Activated T-cell treated with anti-CD3 and anti-CD28 coated beads, Interleukin-2, amount 50 U/mL, for 72 hours (primary cell): ENCODE measurements around the gene EXOSC3. TPM values are rescaled to one million over a fixed set of nuclear protein-coding genes. Genes with fewer than 3 reads are reported as not detected.
"Not testable (repeated sequence)": the region's sequence is repeated elsewhere in the genome, so short reads cannot be mapped to it uniquely, and the experiment has no call there.

Experiments used
- ATAC-seq, 2 donors: fragments of 150-1000 bp; cut with Tn5 transposase; replicated peaks in 1 of 2; 2 replicates each; pipeline ENCODE4 v1.10.0; 2021; ENCODE audit warnings: moderate library complexity in 2 of 2, mild to moderate bottlenecking in 1 of 2
- DNase-seq, 2 donors: peaks; one replicate each; pipeline ENCODE4 v3.0.0; 2021 to 2022; ENCODE audit warnings: mixed read lengths in 1 of 2
- H3K27ac Mint-ChIP-seq: one replicate; pipeline ENCODE4 v1.8.0; 2022; ENCODE audit warnings: mild to moderate bottlenecking, moderate library complexity, mixed read lengths
- H3K27me3 Mint-ChIP-seq: one replicate; pipeline ENCODE4 v1.8.0; 2022; ENCODE audit warnings: low read depth, mixed read lengths
- H3K36me3 Mint-ChIP-seq, 2 donors: one replicate each; pipeline ENCODE4 v1.8.0; 2022; ENCODE audit warnings: mixed read lengths in 2 of 2, mild to moderate bottlenecking in 1 of 2; ENCODE audit not compliant: insufficient read depth in 2 of 2
- H3K4me1 Mint-ChIP-seq: one replicate; pipeline ENCODE4 v1.8.0; 2022; ENCODE audit warnings: low read depth, mixed read lengths
- H3K4me3 Mint-ChIP-seq, 2 donors: one replicate each; pipeline ENCODE4 v1.8.0; 2022; ENCODE audit warnings: mild to moderate bottlenecking in 2 of 2, mixed read lengths in 2 of 2, moderate library complexity in 2 of 2
- H3K9me3 Mint-ChIP-seq, 2 donors: one replicate each; pipeline ENCODE4 v1.8.0; 2022; ENCODE audit warnings: mixed read lengths in 2 of 2
- total RNA-seq, 2 donors: library from RNA; stranded (reverse); gene quantifications; one replicate each; pipeline ENCODE4 v1.2.3, GENCODE V29; 2022

EXOSC3 gene
- 10 to 100 TPM; 60.2 to 72.0 TPM for total RNA-seq

DNA sequence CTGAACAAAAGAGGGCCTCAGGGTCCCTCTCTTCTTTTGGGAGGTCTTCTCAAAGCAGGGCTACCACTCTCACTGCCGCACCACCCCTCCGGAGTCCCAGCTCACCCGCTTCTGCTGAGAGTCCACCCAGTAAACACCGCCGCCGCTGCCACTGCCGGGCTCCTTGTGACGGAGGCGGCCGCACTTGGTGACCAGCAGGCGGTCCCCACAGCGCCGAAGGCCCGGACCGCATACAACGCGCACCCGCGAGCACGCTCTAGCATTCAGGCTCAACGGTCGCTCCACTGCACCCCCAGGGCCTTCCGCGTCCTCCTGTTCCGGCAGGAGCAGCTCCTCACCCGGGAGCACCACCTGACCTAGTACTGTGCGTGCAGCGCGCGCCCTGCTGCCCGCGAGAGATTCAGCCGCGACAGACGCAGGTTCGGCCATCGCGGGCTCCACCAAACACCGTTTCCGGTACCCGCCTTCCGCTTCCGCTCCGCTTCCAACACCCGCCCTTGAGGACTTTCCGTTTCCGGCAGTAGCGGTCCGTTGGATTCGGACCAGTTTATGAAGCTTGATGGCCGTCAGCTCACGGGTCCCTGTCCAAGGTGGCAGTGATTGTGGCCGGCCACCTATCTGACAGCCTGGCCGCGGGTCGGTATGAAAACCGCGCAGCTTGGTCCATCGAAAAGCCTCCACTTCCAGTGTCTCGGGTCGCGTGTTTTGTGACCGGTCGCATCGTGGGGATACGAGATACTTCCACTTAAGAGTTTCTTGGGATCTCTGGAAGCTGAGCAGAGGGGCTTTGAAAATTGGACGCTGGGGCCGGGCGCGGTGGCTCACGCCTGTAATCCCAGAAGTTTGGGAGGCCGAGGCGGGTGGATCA lies at the start of gene EXOSC3:
EXOSC3 (minus strand) TSS at position 449 of the 868 bp plus-strand sequence; CDS start at position 429, 20 bp downstream.
- Mint-ChIP-seq H3K4me3 (peak within 1 kb of the TSS; percentile 99 to 100), H3K27ac (peak within 1 kb of the TSS; percentile 100), H3K4me1 (peaks cover 42% of the 10 kb centered on the region), H3K36me3 (peaks cover 6 to 35% of the 10 kb centered on the region in 2 donors), H3K27me3 (no peaks in the 10 kb centered on the region), H3K9me3 (no peaks in the 10 kb centered on the region)
- ATAC-seq (peak; percentile 94), DNase-seq (peak; percentile 90 to 92)

DNA sequence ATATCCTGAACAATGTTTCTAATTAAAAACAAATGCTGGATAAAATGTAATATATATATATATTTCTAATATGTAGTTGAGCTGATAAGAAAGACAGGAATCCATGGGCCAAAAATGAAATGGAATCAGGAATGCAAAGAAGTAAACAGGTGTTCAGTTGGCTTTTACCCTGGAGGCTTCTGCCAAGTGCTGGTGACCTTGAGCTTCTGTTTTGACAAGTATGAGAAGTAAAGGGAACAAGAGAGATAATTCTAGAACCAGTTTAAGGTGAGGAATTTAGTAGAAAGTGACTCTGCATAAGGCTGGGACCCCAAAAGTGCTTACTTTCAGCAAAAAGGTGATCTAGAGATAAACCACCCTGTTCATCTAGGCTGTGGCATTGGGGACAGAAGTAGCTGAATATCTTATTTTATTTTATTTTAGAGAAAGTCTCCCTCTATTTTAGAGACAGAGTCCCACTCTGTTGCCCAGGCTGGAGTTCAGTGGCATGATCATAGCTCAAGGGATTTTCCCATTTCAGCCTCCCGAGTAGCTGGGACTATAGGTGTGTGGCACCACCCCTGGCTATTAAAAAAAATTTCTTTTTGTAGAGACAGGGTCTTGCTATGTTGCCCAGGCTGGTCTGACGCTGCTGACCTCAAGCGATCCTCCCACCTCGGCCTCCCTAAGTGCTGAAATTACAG lies 42.8 kb upstream of the EXOSC3 start:
- H3K36me3 Mint-ChIP-seq = peaks cover 4 to 17% of the 10 kb centered on the region in 2 donors
- ATAC-seq (no peak), DNase-seq (no peak)
- no peak overlapping the region for H3K27ac Mint-ChIP-seq
- no peaks in the 10 kb centered on the region for H3K4me1 Mint-ChIP-seq
- H3K27me3 Mint-ChIP-seq = no peaks in the 10 kb centered on the region
- H3K4me3 Mint-ChIP-seq = no peak overlapping the region
- H3K9me3 Mint-ChIP-seq = no peaks in the 10 kb centered on the region

- DNase-seq, ATAC-seq, H3K27me3 Mint-ChIP-seq, H3K4me3 Mint-ChIP-seq, H3K9me3 Mint-ChIP-seq, H3K4me1 Mint-ChIP-seq, H3K27ac Mint-ChIP-seq: not testable (repeated sequence)
- H3K36me3 Mint-ChIP-seq = peaks cover 6 to 32% of the 10 kb centered on the region in 2 donors
Observed at GRCh38 chr9:37825174-37825573, 40.3 kb upstream of the EXOSC3 start.

DNA sequence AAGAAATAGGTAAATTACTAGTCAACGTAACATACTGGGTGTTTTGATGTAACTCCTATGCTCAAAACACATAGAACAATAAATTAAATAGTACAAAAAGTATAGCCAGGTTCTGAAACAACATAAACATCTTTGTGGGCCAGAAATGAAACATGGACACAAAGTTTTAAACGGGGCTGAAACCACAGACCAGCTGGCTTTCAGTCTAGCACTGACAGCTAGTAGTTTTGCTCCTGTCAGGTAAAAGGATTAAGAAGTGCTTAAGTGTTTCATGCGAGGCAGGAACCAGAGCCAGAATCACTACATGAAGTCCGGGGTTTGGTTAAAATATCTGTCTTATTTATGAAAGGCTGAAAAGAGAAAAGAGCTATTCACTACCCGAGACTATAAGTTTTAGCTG lies 35.3 kb upstream of the EXOSC3 start:
- DNase-seq (no peak), ATAC-seq (no peak)
- Mint-ChIP-seq H3K27me3 (no peaks in the 10 kb centered on the region), H3K27ac (no peak overlapping the region), H3K9me3 (no peaks in the 10 kb centered on the region), H3K4me3 (no peak overlapping the region), H3K4me1 (no peaks in the 10 kb centered on the region), H3K36me3 (peaks cover 4 to 33% of the 10 kb centered on the region in 2 donors)

- Mint-ChIP-seq H3K4me3 (no peak overlapping the region), H3K27ac (peak overlapping the region; percentile 86), H3K36me3 (peaks cover 2 to 23% of the 10 kb centered on the region in 2 donors), H3K4me1 (no peaks in the 10 kb centered on the region), H3K9me3 (no peaks in the 10 kb centered on the region), H3K27me3 (no peaks in the 10 kb centered on the region)
- ATAC-seq (no peak), DNase-seq (no peak)
Observed at GRCh38 chr9:37818849-37819248, 34.0 kb upstream of the EXOSC3 start.

- Mint-ChIP-seq H3K36me3 (peaks cover 2 to 3% of the 10 kb centered on the region in 2 donors), H3K4me1 (no peaks in the 10 kb centered on the region), H3K9me3 (no peaks in the 10 kb centered on the region), H3K4me3 (no peak overlapping the region), H3K27me3 (no peaks in the 10 kb centered on the region), H3K27ac (no peak overlapping the region)
- no peak for ATAC-seq
- no peak for DNase-seq
Observed at GRCh38 chr9:37812773-37813379, 28.0 kb upstream of the EXOSC3 start.

DNA sequence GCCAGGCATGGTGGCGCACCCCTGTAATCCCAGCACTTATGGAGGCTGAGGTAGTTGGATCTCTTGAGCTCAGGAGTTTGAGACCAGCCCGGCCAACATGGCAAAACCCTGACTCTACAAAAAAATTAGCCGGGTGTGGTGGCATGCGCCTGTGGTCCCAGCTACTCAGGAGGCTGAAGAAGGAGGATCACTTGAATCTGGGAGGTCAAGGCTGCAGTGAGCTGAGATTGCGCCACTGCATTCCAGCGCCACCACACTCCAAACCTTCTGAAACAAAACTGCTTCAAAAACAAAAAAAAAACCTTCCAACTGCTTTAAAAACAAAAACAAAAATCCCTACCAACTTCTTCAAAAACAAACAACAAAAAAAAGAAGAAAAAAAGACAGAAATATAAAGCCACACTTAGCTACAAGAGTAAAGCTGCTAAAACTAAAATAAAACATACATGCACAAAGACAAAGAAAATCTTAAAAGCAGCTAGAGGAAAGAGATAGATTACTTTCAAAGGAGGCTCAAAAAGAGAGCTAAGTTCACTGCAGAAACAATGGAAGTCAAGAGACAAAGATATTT lies 27.1 kb upstream of the EXOSC3 start:
- Mint-ChIP-seq H3K4me1 (no peaks in the 10 kb centered on the region), H3K27me3 (no peaks in the 10 kb centered on the region), H3K27ac (peak overlapping the region; percentile 78), H3K9me3 (no peaks in the 10 kb centered on the region), H3K36me3 (peaks cover 2 to 3% of the 10 kb centered on the region in 2 donors), H3K4me3 (no peak overlapping the region)
- no peak for DNase-seq
- no peak for ATAC-seq

DNA sequence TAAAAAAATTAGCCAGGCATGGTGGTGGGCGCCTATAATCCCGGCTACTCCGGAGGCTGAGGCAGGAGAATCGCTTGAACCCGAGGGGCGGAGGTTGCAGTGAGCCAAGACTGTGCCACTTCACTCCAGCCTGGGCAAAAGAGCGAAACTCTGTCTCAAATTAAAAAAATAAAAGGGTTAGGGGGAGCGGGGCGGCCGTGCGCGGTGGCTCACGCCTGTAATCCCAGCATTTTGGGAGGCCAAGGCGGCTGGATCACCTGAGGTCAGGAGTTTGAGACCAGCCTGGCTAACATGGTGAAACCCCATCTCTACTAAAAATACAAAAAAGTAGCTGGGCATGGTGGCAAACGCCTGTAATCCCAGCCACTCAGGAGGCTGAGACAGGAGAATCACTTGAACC lies 24.8 kb upstream of the EXOSC3 start:
- not testable (repeated sequence) for H3K27me3 Mint-ChIP-seq, DNase-seq, H3K27ac Mint-ChIP-seq, H3K36me3 Mint-ChIP-seq, H3K4me1 Mint-ChIP-seq, H3K9me3 Mint-ChIP-seq, ATAC-seq, H3K4me3 Mint-ChIP-seq

GRCh38 chr9:37806271-37806670 lies 21.4 kb upstream of the EXOSC3 start:
- H3K4me1 Mint-ChIP-seq = peaks cover 24% of the 10 kb centered on the region

DNA sequence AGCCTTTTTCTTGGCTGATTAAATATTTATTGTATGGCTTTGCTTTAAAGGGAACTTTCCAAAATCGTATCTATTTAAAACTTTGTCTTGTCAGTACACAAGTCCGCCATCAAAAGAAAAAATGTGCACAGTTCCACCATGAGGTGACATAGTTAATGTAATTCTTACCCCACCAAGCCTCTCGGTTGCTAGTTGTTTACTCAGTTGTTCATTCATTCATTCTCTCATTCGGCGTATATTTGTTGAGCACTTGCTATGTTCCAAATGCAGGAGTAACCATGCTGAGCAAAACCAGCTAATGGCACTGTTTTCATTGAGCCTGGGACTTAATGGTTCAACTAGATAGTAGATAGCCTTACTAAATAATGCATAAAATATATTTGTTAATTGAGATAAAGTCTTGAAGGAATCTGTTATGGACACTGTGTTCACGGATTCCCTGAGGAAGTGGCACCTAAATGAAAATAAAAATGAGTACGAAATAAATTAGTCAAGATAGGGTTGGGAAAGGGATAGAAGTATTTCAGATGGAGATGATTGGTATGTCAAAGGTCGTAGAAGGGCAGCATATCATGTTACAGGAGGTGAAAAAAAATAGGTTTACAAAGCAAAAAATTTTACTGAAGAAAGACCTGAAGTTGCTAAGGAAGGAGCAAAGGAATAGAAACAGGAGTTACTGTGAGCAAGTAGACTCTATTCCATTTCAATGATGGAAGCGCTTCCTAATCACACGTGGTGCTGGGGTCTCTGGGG lies 17.3 kb upstream of the EXOSC3 start:
- Mint-ChIP-seq H3K27me3 (no peaks in the 10 kb centered on the region), H3K4me3 (peak overlapping the region; percentile 87 to 93), H3K27ac (peak overlapping the region; percentile 48), H3K36me3 (peaks cover 0 to 3% of the 10 kb centered on the region in 2 donors), H3K9me3 (no peaks in the 10 kb centered on the region), H3K4me1 (peaks cover 41% of the 10 kb centered on the region)
- ATAC-seq (no peak), DNase-seq (no peak)

More at GRCh38 chr9:37806271-37806670, 21.4 kb upstream of the EXOSC3 start:
- DNase-seq (no peak), ATAC-seq (no peak)
- Mint-ChIP-seq H3K9me3 (no peaks in the 10 kb centered on the region), H3K4me3 (no peak overlapping the region), H3K27ac (no peak overlapping the region), H3K27me3 (no peaks in the 10 kb centered on the region), H3K36me3 (peaks cover 0 to 3% of the 10 kb centered on the region in 2 donors)

DNA sequence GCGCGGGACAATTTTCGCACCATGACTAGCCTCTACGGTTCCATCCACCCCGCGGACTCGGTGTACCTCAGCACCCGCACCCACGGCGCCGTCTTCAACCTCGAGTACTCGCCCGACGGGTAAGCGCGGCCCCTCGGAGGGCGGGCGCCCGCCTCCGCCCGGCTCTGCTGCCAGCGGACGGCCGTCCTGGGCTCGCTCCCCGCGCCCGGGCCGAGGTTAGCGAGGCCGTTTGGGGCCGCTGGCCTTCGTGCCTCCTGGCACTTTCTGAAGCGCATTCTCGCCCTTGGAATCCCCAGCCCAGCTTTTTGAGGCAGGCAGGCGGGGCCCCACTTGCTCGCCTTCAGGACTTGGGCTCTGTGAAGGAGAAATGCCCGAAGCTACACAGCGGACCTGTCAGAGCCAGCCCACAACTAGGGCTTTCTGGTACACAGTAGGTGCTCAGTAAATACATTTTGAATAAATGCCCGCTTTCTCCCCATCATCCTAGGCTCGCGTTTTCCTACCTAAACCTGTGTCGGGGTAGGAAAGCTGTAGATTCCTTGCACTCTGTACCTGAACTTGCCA lies 16.5 kb upstream of the EXOSC3 start:
- ATAC-seq = peak; percentile 60 to 61
- DNase-seq = peak; percentile 51 to 59
- Mint-ChIP-seq H3K9me3 (no peaks in the 10 kb centered on the region), H3K4me1 (peaks cover 39% of the 10 kb centered on the region), H3K4me3 (peak overlapping the region; percentile 87 to 93), H3K27me3 (no peaks in the 10 kb centered on the region), H3K27ac (peak overlapping the region; percentile 48), H3K36me3 (peaks cover 0 to 3% of the 10 kb centered on the region in 2 donors)

DNA sequence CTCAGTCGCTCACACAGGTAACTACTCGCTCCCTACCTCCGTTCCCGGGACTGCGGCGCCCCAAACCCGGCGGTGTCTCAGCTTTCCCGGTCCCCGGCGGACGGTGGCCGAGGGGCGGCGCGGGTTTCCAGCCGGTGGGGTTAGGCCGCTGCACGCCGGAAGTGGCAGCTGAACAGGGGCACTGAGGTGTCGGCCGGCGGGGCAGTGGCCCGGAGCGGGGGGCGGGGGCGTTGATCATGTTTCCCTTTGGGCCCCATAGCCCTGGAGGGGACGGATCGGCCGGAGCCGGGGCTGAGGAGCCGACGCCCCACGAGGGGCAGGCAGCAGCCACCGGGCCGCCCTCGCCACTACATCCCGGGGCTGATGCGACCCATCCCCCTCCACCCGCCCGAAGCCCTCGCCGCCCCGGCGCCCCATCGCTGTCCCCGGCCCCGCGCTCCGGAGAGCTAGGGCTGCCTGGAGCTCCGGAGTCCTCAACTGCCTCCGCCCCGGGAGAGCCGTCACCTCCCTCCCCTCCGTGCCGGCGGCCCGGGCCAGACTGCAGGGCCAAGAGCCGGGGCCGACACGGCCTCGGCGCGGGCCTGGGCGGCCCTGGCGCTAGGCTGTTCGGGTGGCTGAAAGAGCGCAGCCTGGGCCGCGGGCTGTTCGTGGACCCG lies 15.9 kb upstream of the EXOSC3 start, which contains the start of gene DCAF10:
DCAF10 (plus strand) TSS at position 167 of the 656 bp plus-strand sequence; CDS start at position 237, 70 bp downstream.
- no peaks in the 10 kb centered on the region for H3K9me3 Mint-ChIP-seq
- peak within 1 kb of the TSS; percentile 93 to 95 for H3K4me3 Mint-ChIP-seq
- peak within 1 kb of the TSS; percentile 86 for H3K27ac Mint-ChIP-seq
- no peaks in the 10 kb centered on the region for H3K27me3 Mint-ChIP-seq
- DNase-seq = peak; percentile 90 to 95
- ATAC-seq = peak; percentile 87 to 89
- H3K36me3 Mint-ChIP-seq = peaks cover 0 to 3% of the 10 kb centered on the region in 2 donors
- peaks cover 36% of the 10 kb centered on the region for H3K4me1 Mint-ChIP-seq
